HepG2 (cell line): Measurements from ENCODE around the gene SOWAHA. TPM values are rescaled to one million over a fixed set of nuclear protein-coding genes. Genes with fewer than 3 reads are reported as not detected.

Experiments
- BRD4 ChIP-seq: sonication (generic); formaldehyde crosslinking; IDR thresholded peaks from 2 replicates; pipeline ENCODE4 v1.4.0; 2020; ENCODE audit warnings: missing genetic modification reagents
- CTCF ChIP-seq: sonication (generic); formaldehyde crosslinking; IDR thresholded peaks from 2 replicates; pipeline ENCODE4 v1.5.0; 2020; ENCODE audit warnings: mild to moderate bottlenecking, missing genetic modification reagents, moderate library complexity
- HMGA1 ChIP-seq: sonication (generic); formaldehyde crosslinking; conservative IDR thresholded peaks from 2 replicates; pipeline ENCODE4 v1.4.0; 2020; ENCODE audit warnings: missing genetic modification reagents
- ISX ChIP-seq: sonication (generic); formaldehyde crosslinking; conservative IDR thresholded peaks from 2 replicates; pipeline ENCODE4 v1.5.0; 2020; ENCODE audit warnings: missing genetic modification reagents
- PHF5A ChIP-seq: IDR thresholded peaks from one replicate; pipeline ENCODE4 v1.6.1; 2018; ENCODE audit warnings: low read depth, missing genetic modification reagents; ENCODE audit not compliant: unreplicated experiment
- RARG ChIP-seq: sonication (generic); formaldehyde crosslinking; IDR thresholded peaks from 2 replicates; pipeline ENCODE4 v1.4.0; 2020; ENCODE audit warnings: low read depth, mild to moderate bottlenecking, missing genetic modification reagents
- STAT5B ChIP-seq: sonication (generic); formaldehyde crosslinking; IDR thresholded peaks from 2 replicates; pipeline ENCODE4 v1.4.0; 2020; ENCODE audit warnings: missing genetic modification reagents
- TMF1 ChIP-seq: sonication (generic); formaldehyde crosslinking; IDR thresholded peaks from 2 replicates; pipeline ENCODE4 v1.8.1; 2022; ENCODE audit warnings: low read depth, missing genetic modification reagents
- ZFP82 ChIP-seq: sonication (generic); formaldehyde crosslinking; IDR thresholded peaks from 2 replicates; pipeline ENCODE4 v1.5.1; 2020; ENCODE audit warnings: mild to moderate bottlenecking, missing genetic modification reagents, borderline replicate concordance
- ZNF230 ChIP-seq: sonication (generic); formaldehyde crosslinking; IDR thresholded peaks from 2 replicates; pipeline ENCODE4 v1.4.0; 2020; ENCODE audit warnings: mild to moderate bottlenecking, missing genetic modification reagents
- ZNF34 ChIP-seq: sonication (generic); formaldehyde crosslinking; IDR thresholded peaks from 2 replicates; pipeline ENCODE4 v1.4.0; 2020; ENCODE audit warnings: mild to moderate bottlenecking, missing genetic modification reagents, borderline replicate concordance
- ZNF879 ChIP-seq: sonication (generic); formaldehyde crosslinking; IDR thresholded peaks from 2 replicates; pipeline ENCODE4 v1.8.1; 2023; ENCODE audit warnings: missing genetic modification reagents
- polyA plus RNA-seq, 8 experiments: library from polyadenylated mRNA; depleted of rRNA in 3 of 8; stranded (reverse) in 7 of 8; unstranded in 1 of 8; fragments of >200 nt; fragmentation: Illumina TruSeq in 4 of 8; extraction: Trizol in 4 of 8; gene quantifications; 2 replicates each; pipeline versions ENCODE4 v1.2.1 to v1.2.3, GENCODE V29; 2011 to 2016; ENCODE audit warnings: low read depth in 4 of 8, missing spikeins in 1 of 8, mixed read lengths in 1 of 8; ENCODE audit not compliant: insufficient read depth in 1 of 8
- total RNA-seq, 5 experiments: library from RNA; depleted of rRNA; stranded (reverse); fragments of >200 nt; fragmentation: Illumina TruSeq; extraction: Trizol; gene quantifications; 2 replicates each; pipeline ENCODE4 v1.2.3, GENCODE V29; 2016; ENCODE audit warnings: low read depth in 1 of 5
- TF ChIP-seq, protein P1 (sequence below), 2 experiments: fragments of 450-650 bp in 1 of 2; sonication (generic) in 1 of 2; formaldehyde crosslinking in 1 of 2; IDR thresholded peaks; 2 replicates each; pipeline versions ENCODE4 v1.6.1 to v1.8.0; 2016 to 2022; ENCODE audit warnings: antibody characterized with exemption in 1 of 2, mild to moderate bottlenecking in 1 of 2, missing genetic modification reagents in 1 of 2
- TF ChIP-seq, protein P2 (sequence below): sonication (generic); formaldehyde crosslinking; IDR thresholded peaks from 2 replicates; pipeline ENCODE4 v1.8.0; 2022; ENCODE audit warnings: mild to moderate bottlenecking, missing genetic modification reagents, borderline replicate concordance
- TF ChIP-seq, protein P3 (sequence below): sonication (generic); formaldehyde crosslinking; IDR thresholded peaks from 2 replicates; pipeline ENCODE4 v1.4.0; 2020; ENCODE audit warnings: missing genetic modification reagents

The SOWAHA gene
- total and polyA plus RNA-seq, 2 of the 13 experiments (the other 11 are each of a cell fraction or from before 2014, with no cell fraction given): 0.95 to 1.9 TPM

DNA sequence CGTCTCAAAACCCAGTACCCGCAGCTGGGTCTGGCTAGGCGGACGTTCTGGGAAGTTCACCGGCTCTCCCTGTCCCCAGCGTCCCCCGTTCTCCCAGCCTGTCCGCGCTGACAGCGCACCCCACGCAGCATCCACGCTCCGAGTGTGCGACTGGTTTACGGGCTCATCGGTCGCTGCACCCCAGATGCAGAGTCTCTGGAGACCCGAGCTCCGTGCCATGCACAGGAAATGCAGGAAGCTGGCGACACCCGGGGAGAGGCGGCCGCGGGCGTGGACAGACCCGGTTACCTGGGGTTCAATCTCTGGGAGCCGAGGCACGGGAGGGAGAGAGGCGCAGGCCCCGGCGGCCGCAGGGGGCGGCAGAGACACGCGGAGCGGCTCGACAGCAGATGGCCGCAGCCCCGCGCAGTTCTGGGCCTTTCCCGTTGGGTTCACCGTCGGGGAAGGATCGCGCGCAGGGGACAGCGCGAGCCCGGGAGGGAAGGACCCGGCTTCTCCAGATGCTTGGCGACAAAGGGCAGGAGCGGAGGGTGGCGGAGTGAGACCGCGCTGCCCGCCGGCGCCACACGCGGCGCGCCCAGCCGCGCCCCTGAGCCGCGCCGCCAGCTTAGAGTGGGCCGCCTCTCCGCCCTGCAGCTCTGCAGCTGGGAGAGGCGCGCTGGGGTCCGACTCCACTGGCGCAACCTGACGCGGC is 16.8 kb downstream of the SOWAHA start (continued):
- TF ChIP-seq, protein P1, sequence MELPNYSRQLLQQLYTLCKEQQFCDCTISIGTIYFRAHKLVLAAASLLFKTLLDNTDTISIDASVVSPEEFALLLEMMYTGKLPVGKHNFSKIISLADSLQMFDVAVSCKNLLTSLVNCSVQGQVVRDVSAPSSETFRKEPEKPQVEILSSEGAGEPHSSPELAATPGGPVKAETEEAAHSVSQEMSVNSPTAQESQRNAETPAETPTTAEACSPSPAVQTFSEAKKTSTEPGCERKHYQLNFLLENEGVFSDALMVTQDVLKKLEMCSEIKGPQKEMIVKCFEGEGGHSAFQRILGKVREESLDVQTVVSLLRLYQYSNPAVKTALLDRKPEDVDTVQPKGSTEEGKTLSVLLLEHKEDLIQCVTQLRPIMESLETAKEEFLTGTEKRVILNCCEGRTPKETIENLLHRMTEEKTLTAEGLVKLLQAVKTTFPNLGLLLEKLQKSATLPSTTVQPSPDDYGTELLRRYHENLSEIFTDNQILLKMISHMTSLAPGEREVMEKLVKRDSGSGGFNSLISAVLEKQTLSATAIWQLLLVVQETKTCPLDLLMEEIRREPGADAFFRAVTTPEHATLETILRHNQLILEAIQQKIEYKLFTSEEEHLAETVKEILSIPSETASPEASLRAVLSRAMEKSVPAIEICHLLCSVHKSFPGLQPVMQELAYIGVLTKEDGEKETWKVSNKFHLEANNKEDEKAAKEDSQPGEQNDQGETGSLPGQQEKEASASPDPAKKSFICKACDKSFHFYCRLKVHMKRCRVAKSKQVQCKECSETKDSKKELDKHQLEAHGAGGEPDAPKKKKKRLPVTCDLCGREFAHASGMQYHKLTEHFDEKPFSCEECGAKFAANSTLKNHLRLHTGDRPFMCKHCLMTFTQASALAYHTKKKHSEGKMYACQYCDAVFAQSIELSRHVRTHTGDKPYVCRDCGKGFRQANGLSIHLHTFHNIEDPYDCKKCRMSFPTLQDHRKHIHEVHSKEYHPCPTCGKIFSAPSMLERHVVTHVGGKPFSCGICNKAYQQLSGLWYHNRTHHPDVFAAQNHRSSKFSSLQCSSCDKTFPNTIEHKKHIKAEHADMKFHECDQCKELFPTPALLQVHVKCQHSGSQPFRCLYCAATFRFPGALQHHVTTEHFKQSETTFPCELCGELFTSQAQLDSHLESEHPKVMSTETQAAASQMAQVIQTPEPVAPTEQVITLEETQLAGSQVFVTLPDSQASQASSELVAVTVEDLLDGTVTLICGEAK (IDR thresholded peaks at IDR 0.05): no peak
- TF ChIP-seq, protein P1 (CRISPR knock-in tag; IDR thresholded peaks at IDR 0.05): peak; percentile 58; the same call in 1 of the 2 replicates
- TF ChIP-seq STAT5B (CRISPR knock-in tag) (no peak), ZNF34 (CRISPR knock-in tag) (no peak), ZFP82 (CRISPR knock-in tag) (peak; percentile 97), HMGA1 (CRISPR knock-in tag) (no peak), CTCF (CRISPR knock-in tag) (peak; percentile 96), BRD4 (CRISPR knock-in tag) (peak; percentile 30; the same call in 1 of the 2 replicates), TMF1 (CRISPR knock-in tag) (peak; percentile 49; the same call in 1 of the 2 replicates), RARG (no peak), ZNF879 (CRISPR knock-in tag) (no peak), ISX (CRISPR knock-in tag) (0 out of 2 replicates have a peak, but pooled peaks have one; percentile 67), ZNF230 (CRISPR knock-in tag) (no peak), PHF5A (peak; percentile 4)
- TF ChIP-seq, protein P2, sequence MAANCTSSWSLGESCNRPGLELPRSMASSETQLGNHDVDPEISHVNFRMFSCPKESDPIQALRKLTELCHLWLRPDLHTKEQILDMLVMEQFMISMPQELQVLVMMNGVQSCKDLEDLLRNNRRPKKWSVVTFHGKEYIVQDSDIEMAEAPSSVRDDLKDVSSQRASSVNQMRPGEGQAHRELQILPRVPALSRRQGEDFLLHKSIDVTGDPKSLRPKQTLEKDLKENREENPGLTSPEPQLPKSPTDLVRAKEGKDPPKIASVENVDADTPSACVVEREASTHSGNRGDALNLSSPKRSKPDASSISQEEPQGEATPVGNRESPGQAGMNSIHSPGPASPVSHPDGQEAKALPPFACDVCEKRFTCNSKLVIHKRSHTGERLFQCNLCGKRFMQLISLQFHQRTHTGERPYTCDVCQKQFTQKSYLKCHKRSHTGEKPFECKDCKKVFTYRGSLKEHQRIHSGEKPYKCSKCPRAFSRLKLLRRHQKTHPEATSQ (CRISPR knock-in tag): peak; percentile 21; the same call in 1 of the 2 replicates
- TF ChIP-seq, protein P3, sequence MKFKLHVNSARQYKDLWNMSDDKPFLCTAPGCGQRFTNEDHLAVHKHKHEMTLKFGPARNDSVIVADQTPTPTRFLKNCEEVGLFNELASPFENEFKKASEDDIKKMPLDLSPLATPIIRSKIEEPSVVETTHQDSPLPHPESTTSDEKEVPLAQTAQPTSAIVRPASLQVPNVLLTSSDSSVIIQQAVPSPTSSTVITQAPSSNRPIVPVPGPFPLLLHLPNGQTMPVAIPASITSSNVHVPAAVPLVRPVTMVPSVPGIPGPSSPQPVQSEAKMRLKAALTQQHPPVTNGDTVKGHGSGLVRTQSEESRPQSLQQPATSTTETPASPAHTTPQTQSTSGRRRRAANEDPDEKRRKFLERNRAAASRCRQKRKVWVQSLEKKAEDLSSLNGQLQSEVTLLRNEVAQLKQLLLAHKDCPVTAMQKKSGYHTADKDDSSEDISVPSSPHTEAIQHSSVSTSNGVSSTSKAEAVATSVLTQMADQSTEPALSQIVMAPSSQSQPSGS (CRISPR knock-in tag): no peak
